ENCODE measurements around the gene RSPH6A.
"Not testable (repeated sequence)": the region's sequence is repeated elsewhere in the genome, so short reads cannot be mapped to it uniquely, and the experiment has no call there.

Gene RSPH6A

GRCh38 chr19:45799541-45799940 is 15.6 kb downstream of the RSPH6A start:
- not testable (repeated sequence) for DNase-seq

GRCh38 chr19:45798995-45799517 is 16.1 kb downstream of the RSPH6A start:
- DNase-seq = peak; percentile 54 to 57

- no peak for DNase-seq
Observed at GRCh38 chr19:45794627-45795026, 20.5 kb downstream of the RSPH6A start.

GRCh38 chr19:45793876-45794275 is 21.2 kb downstream of the RSPH6A start:
- no peak for DNase-seq

- no peak for DNase-seq
Observed at GRCh38 chr19:45793178-45793564, 21.9 kb downstream of the RSPH6A start.

- peak; percentile 99 to 100 for DNase-seq
Observed at GRCh38 chr19:45792470-45793177, 22.5 kb downstream of the RSPH6A start, which contains the start of gene DMWD. Gene DMWD (minus strand): TSS chr19:45792845. CDS start chr19:45792756, 89 bp downstream.

GRCh38 chr19:45791744-45792469 is 23.2 kb downstream of the RSPH6A start:
- no peak for DNase-seq

GRCh38 chr19:45790942-45791341 is 24.2 kb downstream of the RSPH6A start:
- no peak for DNase-seq

GRCh38 chr19:45789035-45789786 is 25.9 kb downstream of the RSPH6A start:
- DNase-seq = no peak

- no peak for DNase-seq
Observed at GRCh38 chr19:45786533-45786894, 28.6 kb downstream of the RSPH6A start.

GRCh38 chr19:45785781-45786532 is 29.2 kb downstream of the RSPH6A start:
- no peak for DNase-seq

GRCh38 chr19:45785097-45785496 is 30.0 kb downstream of the RSPH6A start:
- no peak for DNase-seq

- DNase-seq = no peak
Observed at GRCh38 chr19:45784096-45784495, 31.0 kb downstream of the RSPH6A start.

- DNase-seq = no peak
Observed at GRCh38 chr19:45782820-45783785, 32.0 kb downstream of the RSPH6A start.

- no peak for DNase-seq
Observed at GRCh38 chr19:45782162-45782691, 32.9 kb downstream of the RSPH6A start, which contains the start of gene DMPK. Gene DMPK (minus strand): TSS chr19:45782490. CDS start chr19:45782352, 138 bp downstream.

GRCh38 chr19:45781214-45782161 is 33.6 kb downstream of the RSPH6A start:
- DNase-seq = no peak

- no peak for DNase-seq
Observed at GRCh38 chr19:45780448-45781213, 34.5 kb downstream of the RSPH6A start.

GRCh38 chr19:45780146-45780447 is 35.0 kb downstream of the RSPH6A start:
- DNase-seq = no peak

Data from stimulated activated CD4-positive, alpha-beta T cell treated with anti-CD3 and anti-CD28 coated beads, Interleukin-4, amount 100 ng/mL, for 4 hours (primary cell).